Measurements from ENCODE around the gene GRIA3. TPM values are rescaled to one million over a fixed set of nuclear protein-coding genes. Genes with fewer than 3 reads are reported as not detected.

GRIA3 gene
- total RNA-seq, 1 experiment from 2014 or later = not detected

DNA sequence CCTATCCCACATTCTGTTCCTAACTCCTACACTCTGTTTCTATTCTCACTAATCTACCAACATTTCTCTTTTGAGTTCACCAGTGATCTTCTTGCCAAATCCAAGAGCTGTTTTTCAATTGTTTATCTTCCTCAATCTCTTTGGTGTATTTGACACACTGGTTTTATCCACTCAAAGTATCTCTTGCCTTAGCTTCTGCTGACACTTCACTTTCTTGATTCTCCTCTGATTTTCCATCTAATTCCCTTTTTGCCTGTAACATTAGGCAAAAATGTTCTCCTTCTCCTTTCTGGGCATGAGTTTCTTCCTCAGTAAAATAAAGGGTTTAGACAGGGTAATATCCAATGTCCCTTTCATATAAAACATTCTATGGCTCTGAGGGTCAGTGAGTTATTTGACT lies 26.2 kb downstream of the GRIA3 start:
- TF ChIP-seq, protein P1, sequence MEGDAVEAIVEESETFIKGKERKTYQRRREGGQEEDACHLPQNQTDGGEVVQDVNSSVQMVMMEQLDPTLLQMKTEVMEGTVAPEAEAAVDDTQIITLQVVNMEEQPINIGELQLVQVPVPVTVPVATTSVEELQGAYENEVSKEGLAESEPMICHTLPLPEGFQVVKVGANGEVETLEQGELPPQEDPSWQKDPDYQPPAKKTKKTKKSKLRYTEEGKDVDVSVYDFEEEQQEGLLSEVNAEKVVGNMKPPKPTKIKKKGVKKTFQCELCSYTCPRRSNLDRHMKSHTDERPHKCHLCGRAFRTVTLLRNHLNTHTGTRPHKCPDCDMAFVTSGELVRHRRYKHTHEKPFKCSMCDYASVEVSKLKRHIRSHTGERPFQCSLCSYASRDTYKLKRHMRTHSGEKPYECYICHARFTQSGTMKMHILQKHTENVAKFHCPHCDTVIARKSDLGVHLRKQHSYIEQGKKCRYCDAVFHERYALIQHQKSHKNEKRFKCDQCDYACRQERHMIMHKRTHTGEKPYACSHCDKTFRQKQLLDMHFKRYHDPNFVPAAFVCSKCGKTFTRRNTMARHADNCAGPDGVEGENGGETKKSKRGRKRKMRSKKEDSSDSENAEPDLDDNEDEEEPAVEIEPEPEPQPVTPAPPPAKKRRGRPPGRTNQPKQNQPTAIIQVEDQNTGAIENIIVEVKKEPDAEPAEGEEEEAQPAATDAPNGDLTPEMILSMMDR (IDR thresholded peaks at IDR 0.05; ENCODE audit: unreplicated experiment) = no peak
- Mint-ChIP-seq H3K9me3 (ENCODE audit: unreplicated experiment) (no peaks in the 10 kb centered on the region), H3K27ac (ENCODE audit: low read depth, unreplicated experiment) (no peak overlapping the region), H3K4me3 (ENCODE audit: unreplicated experiment) (no peak overlapping the region), H3K27me3 (ENCODE audit: insufficient read depth, unreplicated experiment) (no peaks in the 10 kb centered on the region), H3K4me1 (ENCODE audit: insufficient read depth, unreplicated experiment) (no peaks in the 10 kb centered on the region), H3K36me3 (ENCODE audit: insufficient read depth, unreplicated experiment) (no peaks in the 10 kb centered on the region)
- no TSS peak for BruUV-seq (replicated peaks)
- ChIA-PET POLR2A (interaction anchor here (0.8 kb wide), 1 partner anchor 8 kb away, joined by 3 read pairs; no protein-coding TSS in a partner anchor), CTCF (interaction anchor here (1.1 kb wide), 1 partner anchor 20 kb away, joined by 3 read pairs; no protein-coding TSS in a partner anchor)
- intact Hi-C loops (cut with micrococcal nuclease) = no loop called here
- DNase-seq (ENCODE audit: unreplicated experiment) = no peak

DNA sequence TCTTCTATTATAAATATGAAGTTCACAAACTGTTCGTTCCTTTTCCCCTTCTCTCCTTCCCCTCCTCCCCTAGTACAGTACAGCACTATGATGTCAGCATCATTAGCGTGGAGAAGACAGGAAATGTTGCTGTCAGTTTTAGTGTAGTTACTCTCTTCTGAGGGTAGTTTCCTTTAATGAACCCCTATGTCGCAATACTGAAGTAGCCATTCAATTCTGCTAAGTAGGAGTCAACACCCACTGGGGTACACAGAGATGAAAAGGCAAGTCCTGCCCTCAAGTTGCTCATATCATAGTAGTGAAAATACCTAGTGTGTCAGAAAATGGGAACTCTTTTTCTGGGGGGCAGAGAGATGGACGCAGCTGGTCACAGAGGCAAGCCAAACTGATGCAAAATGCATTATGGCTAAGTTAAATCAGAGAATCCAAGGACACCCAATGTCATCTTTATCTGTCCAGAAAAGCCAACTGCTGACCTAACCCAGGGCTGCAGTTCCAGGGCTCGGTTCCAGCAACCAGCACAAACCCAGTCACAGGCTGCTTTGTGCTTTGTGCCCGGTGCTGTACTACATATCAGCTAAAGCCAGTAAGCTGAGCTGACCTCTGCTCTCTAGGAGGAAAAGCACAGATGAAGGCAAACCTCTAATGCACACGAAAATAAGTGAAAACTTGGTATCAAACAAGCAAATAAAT lies 31.5 kb downstream of the GRIA3 start:
- TF ChIP-seq, protein P1 (IDR thresholded peaks at IDR 0.05; ENCODE audit: unreplicated experiment) = no peak
- Mint-ChIP-seq H3K4me1 (ENCODE audit: insufficient read depth, unreplicated experiment) (no peaks in the 10 kb centered on the region), H3K27me3 (ENCODE audit: insufficient read depth, unreplicated experiment) (no peaks in the 10 kb centered on the region), H3K9me3 (ENCODE audit: unreplicated experiment) (no peaks in the 10 kb centered on the region), H3K4me3 (ENCODE audit: unreplicated experiment) (no peak overlapping the region), H3K27ac (ENCODE audit: low read depth, unreplicated experiment) (no peak overlapping the region), H3K36me3 (ENCODE audit: insufficient read depth, unreplicated experiment) (no peaks in the 10 kb centered on the region)
- ChIA-PET CTCF (interaction anchor here (0.6 to 0.7 kb wide), 2 partner anchors 44 to 651 kb away, joined by 3 read pairs; no protein-coding TSS in a partner anchor), POLR2A (no interaction called here)
- BruUV-seq (replicated peaks) = no TSS peak
- no peak for DNase-seq (ENCODE audit: unreplicated experiment)
- intact Hi-C loops (cut with micrococcal nuclease) = no loop called here

DNA sequence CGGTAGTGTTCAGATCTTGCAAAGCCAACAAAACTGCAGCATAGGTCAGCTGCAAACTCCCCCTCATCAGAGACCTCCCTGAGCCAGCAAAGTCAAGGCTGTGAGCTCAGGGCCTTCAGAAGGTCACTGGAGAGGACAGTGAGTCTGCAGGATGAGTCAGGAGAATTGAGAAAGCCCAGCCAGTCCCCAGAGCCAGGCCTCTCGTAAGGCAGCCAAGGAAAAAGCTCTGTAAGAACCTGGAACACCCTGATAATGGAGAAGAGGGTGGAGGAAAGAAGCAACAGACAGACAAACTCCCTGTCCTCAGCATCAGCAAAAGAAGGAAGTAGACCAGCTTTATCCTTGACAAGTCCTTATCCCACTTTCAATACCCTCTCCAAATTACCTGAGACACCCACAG lies 33.0 kb downstream of the GRIA3 start:
- intact Hi-C loops (cut with micrococcal nuclease) = no loop called here
- H3K4me1 Mint-ChIP-seq (ENCODE audit: insufficient read depth, unreplicated experiment) = no peaks in the 10 kb centered on the region
- no peak overlapping the region for H3K4me3 Mint-ChIP-seq (ENCODE audit: unreplicated experiment)

DNA sequence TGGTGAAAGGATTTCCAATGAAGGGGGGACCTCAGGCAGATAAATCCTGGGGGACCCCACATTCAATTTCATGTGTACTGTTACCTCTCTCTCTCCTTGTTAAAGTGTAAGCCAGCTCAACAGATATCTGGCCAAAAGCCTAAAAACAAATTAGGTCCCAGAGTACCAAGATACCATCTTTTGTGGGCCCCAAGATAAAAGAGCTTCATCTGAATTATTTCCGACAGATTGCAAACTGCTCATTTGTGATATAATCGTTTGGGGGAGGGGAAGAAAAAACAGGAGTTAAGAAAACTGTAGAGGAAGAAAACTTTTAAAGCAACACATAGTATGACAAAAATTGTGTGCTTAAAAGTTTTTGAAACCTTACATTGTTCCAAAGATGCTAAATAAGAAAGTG lies 33.6 kb downstream of the GRIA3 start:
- ChIA-PET POLR2A (no interaction called here), CTCF (no interaction called here)
- intact Hi-C loops (cut with micrococcal nuclease) = no loop called here
- no peak for DNase-seq (ENCODE audit: unreplicated experiment)
- TF ChIP-seq, protein P1 (IDR thresholded peaks at IDR 0.05; ENCODE audit: unreplicated experiment) = no peak
- H3K4me3 Mint-ChIP-seq (ENCODE audit: unreplicated experiment) = no peak overlapping the region
- no peak overlapping the region for H3K27ac Mint-ChIP-seq (ENCODE audit: low read depth, unreplicated experiment)
- H3K36me3 Mint-ChIP-seq (ENCODE audit: insufficient read depth, unreplicated experiment) = no peaks in the 10 kb centered on the region
- no TSS peak for BruUV-seq (replicated peaks)
- no peaks in the 10 kb centered on the region for H3K9me3 Mint-ChIP-seq (ENCODE audit: unreplicated experiment)
- no peaks in the 10 kb centered on the region for H3K27me3 Mint-ChIP-seq (ENCODE audit: insufficient read depth, unreplicated experiment)
- no peaks in the 10 kb centered on the region for H3K4me1 Mint-ChIP-seq (ENCODE audit: insufficient read depth, unreplicated experiment)

More for the DNA sequence above, 33.0 kb downstream of the GRIA3 start:
- ChIA-PET POLR2A (no interaction called here), CTCF (no interaction called here)
- Mint-ChIP-seq H3K27ac (ENCODE audit: low read depth, unreplicated experiment) (no peak overlapping the region), H3K9me3 (ENCODE audit: unreplicated experiment) (no peaks in the 10 kb centered on the region), H3K36me3 (ENCODE audit: insufficient read depth, unreplicated experiment) (no peaks in the 10 kb centered on the region), H3K27me3 (ENCODE audit: insufficient read depth, unreplicated experiment) (no peaks in the 10 kb centered on the region)
- TF ChIP-seq, protein P1 (IDR thresholded peaks at IDR 0.05; ENCODE audit: unreplicated experiment) = no peak
- BruUV-seq (replicated peaks) = no TSS peak
- peak; percentile 37 for DNase-seq (ENCODE audit: unreplicated experiment)
